ENCODE measurements around the gene GSTM4. TPM values are rescaled to one million over a fixed set of nuclear protein-coding genes. Genes with fewer than 3 reads are reported as not detected.
A peak's percentile ranks its signal among the peaks of the same experiment; 100 is the strongest.

GSTM4 gene
- total and polyA plus RNA-seq, 2 of the 4 experiments (the other 2 are of a cell fraction) = 10.4 to 37.8 TPM

DNA sequence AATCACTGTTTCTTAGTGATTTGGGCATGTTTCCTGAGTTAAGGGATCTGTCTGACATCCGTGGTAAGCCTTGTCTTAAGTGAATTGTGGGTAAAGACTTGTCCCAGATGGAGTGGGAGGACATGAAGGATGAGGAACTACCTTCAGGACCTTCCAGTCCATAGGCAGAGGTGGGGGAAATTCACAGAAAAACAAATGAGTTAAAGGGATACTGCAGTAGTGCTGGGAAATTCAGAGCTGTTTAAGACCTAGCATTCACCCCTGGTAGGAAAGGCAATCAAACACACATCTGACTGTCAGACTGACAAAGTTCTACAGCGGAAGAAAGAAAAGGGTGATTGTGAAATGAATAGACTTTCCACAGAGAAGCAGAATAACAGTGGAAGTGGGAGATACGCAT, 39.5 kb upstream of the GSTM4 start:
- intact Hi-C loops (cut with micrococcal nuclease) = no loop called here
- no peak overlapping the region for H3K9ac ChIP-seq (ENCODE audit: low read depth, low read length)

More for the DNA sequence above, 39.5 kb upstream of the GSTM4 start:
- Histone ChIP-seq H3K9me3 (ENCODE audit: control insufficient read depth, insufficient read depth, low read length) (no peaks in the 10 kb centered on the region), H3K18ac (ENCODE audit: low read depth, low read length) (peak overlapping the region; percentile 22; the same call in 1 of the 2 replicates), H3K4me1 (ENCODE audit: control insufficient read depth, insufficient read depth, low read length) (peaks cover 29% of the 10 kb centered on the region), H3K36me3 (ENCODE audit: control insufficient read depth, insufficient read depth, low read length) (no peaks in the 10 kb centered on the region), H4K20me1 (ENCODE audit: insufficient read depth, low read length) (peaks cover 5% of the 10 kb centered on the region), H3K4ac (ENCODE audit: low read depth, low read length) (peak overlapping the region; percentile 88), H4K91ac (ENCODE audit: insufficient read depth, low read depth, low read length) (peak overlapping the region; percentile 81), H3K79me1 (ENCODE audit: low read depth in 1 of 2, low read length in 2 of 2) (peaks cover 16 to 69% of the 10 kb centered on the region in 2 experiments; a peak in 3 of 4 replicates), H2BK5ac (ENCODE audit: low read depth, low read length, poor library complexity, severe bottlenecking) (peak overlapping the region; percentile 90), H3K9me1 (ENCODE audit: insufficient read depth, low read length) (peaks cover 50% of the 10 kb centered on the region), H3K4me3 (ENCODE audit: insufficient read depth, low read depth, low read length) (no peak overlapping the region), H2BK20ac (ENCODE audit: low read depth, low read length) (peak overlapping the region; percentile 83), H2BK120ac (ENCODE audit: low read depth, low read length) (peak overlapping the region; percentile 81), H3K27ac (ENCODE audit: insufficient read depth, low read length) (no peak overlapping the region), H2AFZ (replicated peaks; ENCODE audit: low read length, poor library complexity) (no peak overlapping the region), H3K27me3 (ENCODE audit: control insufficient read depth, insufficient read depth, low read length) (no peaks in the 10 kb centered on the region), H3K23ac (ENCODE audit: low read depth, low read length) (peak overlapping the region; percentile 55), H3K14ac (replicated peaks; ENCODE audit: low read depth, low read length) (peak overlapping the region; percentile 85), H2AK5ac (ENCODE audit: low read depth, low read length) (peak overlapping the region; percentile 74), H3K4me2 (ENCODE audit: low read depth, low read length) (no peak overlapping the region), H2AK9ac (replicated peaks; ENCODE audit: low read depth, low read length, poor library complexity) (no peak overlapping the region), H4K8ac (ENCODE audit: low read depth in 2 of 2, low read length in 2 of 2) (peak overlapping the region; percentile 63 to 86; a peak in 3 of 4 replicates), H3K56ac (ENCODE audit: extremely low read depth, insufficient read depth, low read length) (no peak overlapping the region), H4K5ac (ENCODE audit: low read depth, low read length) (peak overlapping the region; percentile 87; the same call in 1 of the 2 replicates), H2BK15ac (ENCODE audit: low read depth, low read length) (peak overlapping the region; percentile 80; the same call in 2 of the 3 replicates)
- ChIA-PET POLR2A (ENCODE audit: unreplicated experiment) (no interaction called here), CTCF (no interaction called here)
- BruUV-seq (replicated peaks) = no TSS peak
- WGBS, 2 experiments (ENCODE audit: extremely low coverage in 2 of 2, insufficient read length in 1 of 2) = 60% methylated on average over 1 of the region's 3 CpGs; no CpG with 5 or more reads in 1 of the 2 experiments
- dilution Hi-C loops (cut with HindIII; ENCODE audit: low sequenced_read_pairs, unreplicated experiment) (no loop called here), in situ Hi-C loops (cut with MboI; ENCODE audit: low sequenced_read_pairs) (no loop called here)
- 0 out of 2 replicates have a peak, but pooled peaks have one; percentile 38 for TF ChIP-seq CEBPB (IDR thresholded peaks at IDR 0.05; ENCODE audit: low read depth, low read length)
- TF ChIP-seq, protein P1, sequence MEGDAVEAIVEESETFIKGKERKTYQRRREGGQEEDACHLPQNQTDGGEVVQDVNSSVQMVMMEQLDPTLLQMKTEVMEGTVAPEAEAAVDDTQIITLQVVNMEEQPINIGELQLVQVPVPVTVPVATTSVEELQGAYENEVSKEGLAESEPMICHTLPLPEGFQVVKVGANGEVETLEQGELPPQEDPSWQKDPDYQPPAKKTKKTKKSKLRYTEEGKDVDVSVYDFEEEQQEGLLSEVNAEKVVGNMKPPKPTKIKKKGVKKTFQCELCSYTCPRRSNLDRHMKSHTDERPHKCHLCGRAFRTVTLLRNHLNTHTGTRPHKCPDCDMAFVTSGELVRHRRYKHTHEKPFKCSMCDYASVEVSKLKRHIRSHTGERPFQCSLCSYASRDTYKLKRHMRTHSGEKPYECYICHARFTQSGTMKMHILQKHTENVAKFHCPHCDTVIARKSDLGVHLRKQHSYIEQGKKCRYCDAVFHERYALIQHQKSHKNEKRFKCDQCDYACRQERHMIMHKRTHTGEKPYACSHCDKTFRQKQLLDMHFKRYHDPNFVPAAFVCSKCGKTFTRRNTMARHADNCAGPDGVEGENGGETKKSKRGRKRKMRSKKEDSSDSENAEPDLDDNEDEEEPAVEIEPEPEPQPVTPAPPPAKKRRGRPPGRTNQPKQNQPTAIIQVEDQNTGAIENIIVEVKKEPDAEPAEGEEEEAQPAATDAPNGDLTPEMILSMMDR (conservative IDR thresholded peaks at IDR 0.05; ENCODE audit: low read depth, low read length) = no peak
- no peak for ATAC-seq (ENCODE audit: low read depth)
- no peak for DNase-seq
